Cardiac fibroblast (primary cell): Measurements from ENCODE around the gene PDE4B.
A peak's percentile ranks its signal among the peaks of the same experiment; 100 is the strongest.

ENCODE experiments used
- DNase-seq, 2 donors: peaks; one replicate each; pipeline versions ENCODE4 v3.0.0 to v3.0.0-alpha.2; 2010; ENCODE audit warnings: low read depth in 2 of 2
- H3K4me3 ChIP-seq, 2 donors: replicated peaks in 1 of 2; 1 replicate in 1 of 2; 2 replicates in 1 of 2; pipeline ENCODE4 v1.5.1; 2011; ENCODE audit warnings: low read depth in 2 of 2, low read length in 2 of 2, mild to moderate bottlenecking in 2 of 2, moderate library complexity in 1 of 2
- TF ChIP-seq, protein P1 (sequence below): IDR thresholded peaks from one replicate; pipeline ENCODE4 v1.5.1; 2011; ENCODE audit warnings: low read depth, mild to moderate bottlenecking, low read length, inconsistent platforms

Gene PDE4B

DNA sequence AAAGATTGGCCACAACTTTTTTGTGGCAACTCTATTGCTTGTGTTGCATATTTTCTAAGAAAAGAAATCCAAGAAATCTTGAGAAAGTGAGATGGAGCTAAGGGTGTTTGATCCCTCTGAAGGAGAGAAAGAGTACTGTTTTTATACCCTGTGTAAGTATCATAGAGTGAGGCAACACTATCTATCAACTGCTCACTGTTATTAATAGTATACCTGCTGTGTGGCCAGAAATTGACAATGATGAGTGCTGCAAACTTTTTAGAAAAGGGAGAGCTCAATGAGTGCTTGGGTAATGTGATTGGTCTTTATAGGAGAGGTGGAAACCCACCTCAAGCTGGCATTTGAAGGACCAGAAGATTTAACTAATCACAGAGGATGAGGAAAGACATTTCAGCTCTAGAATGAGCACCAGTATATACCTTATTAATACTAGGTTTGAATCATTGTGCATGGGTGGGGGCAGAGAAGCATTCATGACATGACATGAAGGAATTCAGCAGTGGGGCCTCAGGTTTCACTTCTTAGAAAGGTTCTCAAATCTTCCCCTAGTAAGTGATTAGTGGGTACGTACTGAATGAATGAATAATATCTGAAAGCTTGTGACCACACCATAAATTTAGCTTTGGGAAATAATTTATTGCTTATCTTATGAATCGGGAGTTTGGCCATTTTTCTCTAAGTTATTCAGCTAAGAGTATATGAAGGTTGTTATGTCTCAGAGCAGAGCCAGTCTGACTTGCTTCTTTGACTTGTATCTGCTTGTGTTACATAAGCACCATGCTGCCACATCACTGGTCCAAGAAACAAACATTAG is 572.1 kb downstream of the PDE4B start:
- no peak overlapping the region for H3K4me3 ChIP-seq
- TF ChIP-seq, protein P1, sequence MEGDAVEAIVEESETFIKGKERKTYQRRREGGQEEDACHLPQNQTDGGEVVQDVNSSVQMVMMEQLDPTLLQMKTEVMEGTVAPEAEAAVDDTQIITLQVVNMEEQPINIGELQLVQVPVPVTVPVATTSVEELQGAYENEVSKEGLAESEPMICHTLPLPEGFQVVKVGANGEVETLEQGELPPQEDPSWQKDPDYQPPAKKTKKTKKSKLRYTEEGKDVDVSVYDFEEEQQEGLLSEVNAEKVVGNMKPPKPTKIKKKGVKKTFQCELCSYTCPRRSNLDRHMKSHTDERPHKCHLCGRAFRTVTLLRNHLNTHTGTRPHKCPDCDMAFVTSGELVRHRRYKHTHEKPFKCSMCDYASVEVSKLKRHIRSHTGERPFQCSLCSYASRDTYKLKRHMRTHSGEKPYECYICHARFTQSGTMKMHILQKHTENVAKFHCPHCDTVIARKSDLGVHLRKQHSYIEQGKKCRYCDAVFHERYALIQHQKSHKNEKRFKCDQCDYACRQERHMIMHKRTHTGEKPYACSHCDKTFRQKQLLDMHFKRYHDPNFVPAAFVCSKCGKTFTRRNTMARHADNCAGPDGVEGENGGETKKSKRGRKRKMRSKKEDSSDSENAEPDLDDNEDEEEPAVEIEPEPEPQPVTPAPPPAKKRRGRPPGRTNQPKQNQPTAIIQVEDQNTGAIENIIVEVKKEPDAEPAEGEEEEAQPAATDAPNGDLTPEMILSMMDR, result no peak
- DNase-seq, result no peak

DNA sequence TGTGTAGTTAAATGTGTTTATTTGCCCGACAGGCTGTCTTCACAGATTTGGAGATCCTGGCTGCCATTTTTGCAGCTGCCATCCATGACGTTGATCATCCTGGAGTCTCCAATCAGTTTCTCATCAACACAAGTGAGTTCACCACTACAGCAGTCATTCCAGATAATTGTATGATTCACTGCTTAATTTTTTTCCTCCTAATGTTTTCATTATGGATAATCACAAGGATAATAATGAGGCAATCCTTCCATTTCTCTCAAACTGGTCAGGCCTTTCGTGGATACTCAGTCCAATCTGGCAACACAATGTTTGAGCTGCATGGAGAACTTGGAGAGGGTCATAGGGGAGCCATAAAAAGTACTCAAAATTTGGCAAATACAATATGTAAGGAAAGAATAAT is 572.9 kb downstream of the PDE4B start:
- DNase-seq, result peak in 1 of 2 donors; percentile 24
- TF ChIP-seq, protein P1, result no peak
- H3K4me3 ChIP-seq, result no peak overlapping the region

DNA sequence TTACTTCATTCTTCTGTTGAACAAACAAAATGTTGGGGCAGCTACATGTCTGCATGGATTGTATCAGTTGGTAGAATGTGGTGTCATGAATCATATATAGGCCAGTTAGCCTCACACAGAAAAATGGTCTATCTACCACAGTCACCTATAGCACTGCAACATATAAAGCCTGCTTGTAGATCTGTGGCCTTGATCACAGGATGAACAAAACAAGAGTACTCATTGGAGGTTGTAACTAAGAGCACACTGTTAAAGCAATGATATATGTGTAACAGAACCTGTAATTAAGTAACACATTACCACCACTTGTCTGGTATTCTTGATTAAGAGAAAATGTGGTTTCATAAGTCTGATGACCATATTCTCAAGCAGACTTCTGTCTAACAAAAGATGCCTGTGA is 573.9 kb downstream of the PDE4B start:
- TF ChIP-seq, protein P1, result no peak
- no peak for DNase-seq
- no peak overlapping the region for H3K4me3 ChIP-seq

DNA sequence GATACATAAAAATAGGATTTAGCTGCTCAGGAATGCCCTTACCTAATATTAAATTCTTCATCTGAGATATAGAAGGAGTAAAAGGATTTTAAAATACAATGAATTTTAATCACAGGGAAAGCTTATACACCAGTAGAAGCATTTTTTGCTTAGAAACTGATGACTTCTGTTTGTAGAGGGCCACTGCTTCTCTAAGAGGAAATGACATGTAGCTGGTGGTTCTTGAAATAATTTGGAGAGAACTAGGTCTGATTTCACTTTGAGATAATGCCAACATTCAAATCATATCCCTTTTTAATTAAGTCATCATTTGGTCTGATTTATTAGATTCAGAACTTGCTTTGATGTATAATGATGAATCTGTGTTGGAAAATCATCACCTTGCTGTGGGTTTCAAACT is 574.7 kb downstream of the PDE4B start:
- no peak overlapping the region for H3K4me3 ChIP-seq
- no peak for DNase-seq
- TF ChIP-seq, protein P1, result no peak

DNA sequence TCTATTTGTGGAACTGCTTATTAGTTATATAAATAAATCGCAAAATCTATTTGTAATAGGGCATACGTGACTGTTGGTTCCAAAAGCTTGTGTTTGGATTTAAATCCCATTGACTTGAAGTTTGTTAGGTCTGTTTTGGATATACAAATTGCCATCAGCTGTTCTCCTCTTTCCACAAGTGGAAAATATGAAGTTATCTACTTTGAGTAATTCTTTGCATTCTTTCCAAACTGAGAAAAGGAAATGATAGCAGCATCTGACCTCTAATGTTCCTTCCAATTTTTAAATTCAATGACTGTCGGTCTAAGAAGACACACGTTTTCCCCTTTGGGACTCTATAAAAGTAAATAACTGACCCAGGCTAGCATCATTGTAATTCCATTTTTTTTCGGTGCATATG is 575.6 kb downstream of the PDE4B start:
- no peak for DNase-seq
- TF ChIP-seq, protein P1, result no peak
- no peak overlapping the region for H3K4me3 ChIP-seq

DNA sequence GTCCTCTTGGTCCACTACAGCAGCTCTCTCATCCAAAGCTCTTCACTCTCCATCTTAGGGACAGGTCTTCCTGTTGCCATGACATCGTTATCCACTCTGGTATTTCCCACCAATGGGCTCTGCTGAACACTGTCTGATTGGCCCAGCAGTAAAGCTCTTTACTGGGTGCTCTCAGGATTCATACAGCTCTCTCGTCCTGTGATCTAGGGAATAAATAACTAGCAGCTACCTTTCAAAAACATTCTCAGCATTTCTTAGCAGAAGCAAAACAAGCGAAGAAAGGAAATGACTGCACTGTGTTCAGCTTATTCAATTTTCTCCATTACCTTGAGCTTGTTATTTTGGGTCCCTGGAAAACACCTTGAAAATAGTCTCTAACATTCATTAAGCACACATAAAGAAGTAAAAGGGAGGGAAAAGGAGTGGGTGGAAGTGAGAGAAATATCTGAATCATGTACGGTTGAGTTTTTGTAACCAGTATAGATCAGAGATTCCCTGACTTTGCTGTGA is 577.8 kb downstream of the PDE4B start:
- TF ChIP-seq, protein P1, result no peak
- DNase-seq, result no peak

More for the DNA sequence above, 577.8 kb downstream of the PDE4B start:
- H3K4me3 ChIP-seq, result no peak overlapping the region
